ENCODE measurements around the gene CDH26. TPM values are rescaled to one million over a fixed set of nuclear protein-coding genes. Genes with fewer than 3 reads are reported as not detected.

Gene CDH26
- total RNA-seq, 1 donor from 2014 or later: 8.8 TPM

DNA sequence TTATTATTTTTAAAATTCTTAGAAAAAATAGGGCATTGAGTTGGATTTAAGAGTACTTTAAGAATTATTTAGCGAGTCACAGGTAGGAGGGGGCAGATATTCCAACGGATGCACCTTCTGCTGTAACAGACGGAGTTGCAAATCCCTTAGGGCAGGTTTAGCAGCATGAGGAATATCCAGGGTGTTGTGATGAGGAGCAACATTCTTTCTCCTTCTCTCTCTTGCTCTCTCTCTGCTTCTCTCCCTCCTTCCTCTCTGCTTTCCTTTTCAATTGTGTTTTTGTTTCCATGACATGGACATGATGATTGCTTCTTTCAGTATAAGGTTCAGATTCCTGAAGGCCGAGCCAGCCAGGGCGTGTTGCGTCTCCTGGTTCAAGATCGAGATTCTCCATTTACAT is 28.9 kb downstream of the CDH26 start:
- Histone ChIP-seq H3K36me3 (no peaks in the 10 kb centered on the region), H3K9me3 (no peaks in the 10 kb centered on the region), H3K27ac (no peak overlapping the region), H3K4me3 (no peak overlapping the region), H3K27me3 (no peaks in the 10 kb centered on the region), H3K4me1 (no peaks in the 10 kb centered on the region)
- TF ChIP-seq, protein P1, sequence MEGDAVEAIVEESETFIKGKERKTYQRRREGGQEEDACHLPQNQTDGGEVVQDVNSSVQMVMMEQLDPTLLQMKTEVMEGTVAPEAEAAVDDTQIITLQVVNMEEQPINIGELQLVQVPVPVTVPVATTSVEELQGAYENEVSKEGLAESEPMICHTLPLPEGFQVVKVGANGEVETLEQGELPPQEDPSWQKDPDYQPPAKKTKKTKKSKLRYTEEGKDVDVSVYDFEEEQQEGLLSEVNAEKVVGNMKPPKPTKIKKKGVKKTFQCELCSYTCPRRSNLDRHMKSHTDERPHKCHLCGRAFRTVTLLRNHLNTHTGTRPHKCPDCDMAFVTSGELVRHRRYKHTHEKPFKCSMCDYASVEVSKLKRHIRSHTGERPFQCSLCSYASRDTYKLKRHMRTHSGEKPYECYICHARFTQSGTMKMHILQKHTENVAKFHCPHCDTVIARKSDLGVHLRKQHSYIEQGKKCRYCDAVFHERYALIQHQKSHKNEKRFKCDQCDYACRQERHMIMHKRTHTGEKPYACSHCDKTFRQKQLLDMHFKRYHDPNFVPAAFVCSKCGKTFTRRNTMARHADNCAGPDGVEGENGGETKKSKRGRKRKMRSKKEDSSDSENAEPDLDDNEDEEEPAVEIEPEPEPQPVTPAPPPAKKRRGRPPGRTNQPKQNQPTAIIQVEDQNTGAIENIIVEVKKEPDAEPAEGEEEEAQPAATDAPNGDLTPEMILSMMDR (IDR thresholded peaks at IDR 0.05): no peak
- intact Hi-C loops (cut with DNase I): no loop called here
- DNase-seq (no peak), ATAC-seq (no peak)

DNA sequence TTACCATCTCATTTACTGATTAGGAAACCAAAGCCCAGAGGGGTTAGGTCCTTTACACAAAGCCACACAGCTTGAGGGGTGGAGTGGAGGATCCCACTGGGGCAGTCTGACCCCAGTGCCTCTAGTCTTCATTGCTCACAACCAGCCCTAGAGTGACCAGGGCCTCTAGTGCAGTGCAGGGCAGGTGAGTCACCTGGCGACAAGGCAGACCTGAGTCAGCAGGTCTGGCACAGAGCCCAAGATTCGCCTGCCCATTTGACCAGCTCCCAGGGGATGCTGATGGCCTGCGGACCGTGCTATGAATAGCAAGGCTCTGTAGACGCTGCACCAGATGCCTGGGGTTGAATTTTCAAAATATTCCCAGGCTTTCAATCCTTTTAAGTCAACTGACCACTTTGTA is 29.9 kb downstream of the CDH26 start:
- DNase-seq (peak; percentile 81), ATAC-seq (peak; percentile 84)
- H3K4me1 ChIP-seq: no peaks in the 10 kb centered on the region
- H3K36me3 ChIP-seq: no peaks in the 10 kb centered on the region
- no peaks in the 10 kb centered on the region for H3K9me3 ChIP-seq
- H3K27me3 ChIP-seq: no peaks in the 10 kb centered on the region
- TF ChIP-seq, protein P1 (IDR thresholded peaks at IDR 0.05): no peak
- intact Hi-C loops (cut with DNase I): no loop called here
- no peak overlapping the region for H3K27ac ChIP-seq
- no peak overlapping the region for H3K4me3 ChIP-seq

DNA sequence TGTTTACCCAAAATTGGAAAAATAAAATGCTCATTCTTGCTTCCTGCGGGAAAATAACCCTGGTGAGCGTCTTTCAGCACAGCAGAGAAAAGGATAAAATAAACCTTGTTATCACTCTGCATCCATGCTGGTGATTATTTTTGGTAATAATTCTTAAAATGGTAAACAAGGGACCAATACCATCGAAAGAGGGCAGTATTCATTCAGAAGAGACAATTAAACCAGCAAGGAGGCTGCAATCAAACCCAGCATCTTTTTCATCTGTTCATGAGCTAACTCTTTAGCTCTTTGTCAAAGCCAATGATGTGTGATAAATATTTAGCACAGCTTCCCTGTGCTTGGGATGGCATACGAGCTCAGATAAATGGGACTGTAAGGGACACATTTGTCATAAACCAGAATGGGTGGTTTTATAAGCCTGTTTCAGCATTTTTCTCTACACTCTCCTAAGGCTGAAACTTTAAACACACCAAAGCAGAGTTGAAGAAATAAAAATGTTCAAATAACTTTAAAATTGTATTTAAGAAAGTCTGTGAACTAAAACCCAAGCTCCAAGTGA is 34.4 kb downstream of the CDH26 start:
- H3K27me3 ChIP-seq: no peaks in the 10 kb centered on the region
- no peak overlapping the region for H3K4me3 ChIP-seq
- H3K36me3 ChIP-seq: no peaks in the 10 kb centered on the region
- H3K27ac ChIP-seq: no peak overlapping the region
- no peak for DNase-seq
- intact Hi-C loops (cut with DNase I): no loop called here
- no peak for ATAC-seq
- no peaks in the 10 kb centered on the region for H3K9me3 ChIP-seq
- TF ChIP-seq, protein P1 (IDR thresholded peaks at IDR 0.05): no peak
- H3K4me1 ChIP-seq: no peaks in the 10 kb centered on the region

DNA sequence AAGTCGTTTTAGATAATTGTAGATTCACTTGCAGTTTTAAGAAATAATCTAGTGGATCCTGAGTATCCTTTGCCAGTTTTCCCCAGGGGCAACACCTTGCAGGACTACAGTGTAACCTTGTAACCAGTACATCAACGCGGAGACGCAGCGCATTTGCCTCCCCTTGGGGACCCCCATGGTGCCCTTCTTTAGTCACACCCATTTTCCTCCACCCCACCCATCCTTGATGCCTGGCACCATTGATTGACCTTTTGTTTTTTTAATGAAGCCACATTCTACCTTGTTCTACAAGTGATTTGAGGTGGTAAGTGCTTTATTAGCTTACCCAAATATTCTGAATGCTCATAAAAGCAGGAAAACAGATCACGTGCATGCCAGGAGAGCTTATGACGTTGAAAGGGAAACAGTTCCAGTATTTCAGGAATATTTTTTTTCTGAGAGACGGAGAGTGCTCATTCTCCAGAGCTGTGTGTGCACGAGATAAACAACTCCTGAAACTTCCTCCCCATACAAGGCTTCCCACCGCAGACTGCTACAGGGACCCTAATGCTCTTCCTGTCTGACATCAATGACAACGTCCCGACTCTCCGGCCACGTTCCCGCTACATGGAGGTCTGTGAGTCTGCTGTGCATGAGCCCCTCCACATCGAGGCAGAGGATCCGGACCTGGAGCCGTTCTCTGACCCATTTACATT is 35.7 kb downstream of the CDH26 start:
- intact Hi-C loops (cut with DNase I): no loop called here
- Histone ChIP-seq H3K36me3 (no peaks in the 10 kb centered on the region), H3K4me1 (no peaks in the 10 kb centered on the region), H3K9me3 (no peaks in the 10 kb centered on the region), H3K27ac (no peak overlapping the region), H3K4me3 (peak overlapping the region; percentile 36), H3K27me3 (no peaks in the 10 kb centered on the region)
- TF ChIP-seq, protein P1 (IDR thresholded peaks at IDR 0.05): no peak
- DNase-seq (no peak), ATAC-seq (peak; percentile 42)

DNA sequence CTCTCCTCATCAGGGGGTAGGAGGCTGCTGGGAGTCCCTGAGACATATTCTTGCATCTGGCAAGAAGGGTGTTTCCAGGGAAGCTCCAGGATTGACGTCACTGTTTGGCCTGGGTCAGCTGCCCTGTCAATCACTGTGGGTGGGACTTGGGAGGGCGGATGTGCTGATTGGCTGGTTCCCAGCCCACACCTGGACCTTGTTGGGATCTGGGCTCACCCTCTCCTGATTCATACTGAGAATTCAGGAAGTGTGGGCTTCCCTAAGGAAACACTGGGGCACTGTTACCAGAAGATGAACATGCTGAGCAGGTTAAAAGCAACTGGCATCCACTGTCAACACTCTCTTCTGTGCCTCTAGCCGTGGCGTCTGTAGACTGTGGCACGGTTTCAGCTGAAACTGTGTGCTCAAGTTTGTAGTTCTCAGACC is 36.5 kb downstream of the CDH26 start:
- DNase-seq (peak; percentile 81), ATAC-seq (peak; percentile 91)
- Histone ChIP-seq H3K4me1 (no peaks in the 10 kb centered on the region), H3K9me3 (no peaks in the 10 kb centered on the region), H3K27ac (no peak overlapping the region), H3K4me3 (peak overlapping the region; percentile 36), H3K36me3 (no peaks in the 10 kb centered on the region), H3K27me3 (no peaks in the 10 kb centered on the region)
- TF ChIP-seq, protein P1 (IDR thresholded peaks at IDR 0.05): no peak
- intact Hi-C loops (cut with DNase I): no loop called here

Measured in upper lobe of right lung (tissue), 1 donor.